IMR-90 (cell line): Measurements from ENCODE around the gene IVNS1ABP. TPM values are rescaled to one million over a fixed set of nuclear protein-coding genes. Genes with fewer than 3 reads are reported as not detected.

Experiments
- ATAC-seq: fragments of 200-7000 bp; cut with Tn5 transposase; 2 replicates; pipeline ENCODE4 v1.9.1; 2020; ENCODE audit warnings: low read depth, mild to moderate bottlenecking, moderate library complexity
- BruUV-seq: library from RNA; stranded (reverse); fragments of 400-500 nt; replicated peaks from 2 replicates; lab custom pipeline; 2021; lab: Mats Ljungman, UMichigan
- CTCF ChIA-PET: fragments of 300-600 bp; formaldehyde crosslinking; extraction: SDS; loops from one replicate; lab custom pipeline; 2021; ENCODE audit warnings: antibody characterized with exemption; lab: Yijun Ruan, JAX
- POLR2A ChIA-PET: fragments of 300-600 bp; sonication (Branson Sonifier 250); formaldehyde crosslinking; loops from one replicate; lab custom pipeline; 2022; ENCODE audit warnings: antibody characterized with exemption; ENCODE audit not compliant: unreplicated experiment; lab: Charles Lee
- DNase-seq: peaks from one replicate; pipeline ENCODE4 v3.0.0; 2013
- H2AFZ ChIP-seq: replicated peaks from 2 replicates; pipeline ENCODE3; 2013; ENCODE audit warnings: low read length, mild to moderate bottlenecking; ENCODE audit not compliant: poor library complexity
- H2AK5ac ChIP-seq: 2 replicates; pipeline ENCODE4 v1.6.1; 2013; ENCODE audit warnings: low read depth, low read length, inconsistent platforms
- H2AK9ac ChIP-seq: replicated peaks from 2 replicates; pipeline ENCODE3; 2013; ENCODE audit warnings: mild to moderate bottlenecking, low read depth, low read length, moderate library complexity; ENCODE audit not compliant: poor library complexity
- H2BK120ac ChIP-seq: 2 replicates; pipeline ENCODE4 v1.6.1; 2013; ENCODE audit warnings: low read depth, low read length, inconsistent platforms
- H2BK15ac ChIP-seq: 3 replicates; pipeline ENCODE4 v1.6.1; 2013; ENCODE audit warnings: low read depth, low read length, inconsistent platforms
- H2BK20ac ChIP-seq: 2 replicates; pipeline ENCODE4 v1.6.1; 2013; ENCODE audit warnings: low read depth, mild to moderate bottlenecking, inconsistent platforms, low read length, moderate library complexity
- H2BK5ac ChIP-seq: 2 replicates; pipeline ENCODE4 v1.6.1; 2013; ENCODE audit warnings: mild to moderate bottlenecking, low read depth, low read length, inconsistent platforms; ENCODE audit not compliant: poor library complexity, severe bottlenecking
- H3K14ac ChIP-seq: replicated peaks from 2 replicates; pipeline ENCODE4 v1.6.1; 2013; ENCODE audit warnings: low read depth, low read length, inconsistent platforms
- H3K18ac ChIP-seq: 2 replicates; pipeline ENCODE4 v1.6.1; 2013; ENCODE audit warnings: low read depth, low read length, control low read depth
- H3K23ac ChIP-seq: 2 replicates; pipeline ENCODE4 v1.6.1; 2013; ENCODE audit warnings: low read depth, low read length, inconsistent platforms
- H3K27ac ChIP-seq: 2 replicates; pipeline ENCODE4 v1.5.1; 2013; ENCODE audit warnings: mild to moderate bottlenecking, control low read depth, low read length; ENCODE audit not compliant: insufficient read depth
- H3K27me3 ChIP-seq: 2 replicates; pipeline ENCODE4 v1.6.1; 2013; ENCODE audit warnings: low read length; ENCODE audit not compliant: control insufficient read depth, insufficient read depth
- H3K36me3 ChIP-seq: 2 replicates; pipeline ENCODE4 v1.6.1; 2013; ENCODE audit warnings: low read length, mixed read lengths; ENCODE audit not compliant: control insufficient read depth, insufficient read depth
- H3K4ac ChIP-seq: 2 replicates; pipeline ENCODE4 v1.6.1; 2013; ENCODE audit warnings: low read depth, low read length, inconsistent platforms
- H3K4me1 ChIP-seq: 2 replicates; pipeline ENCODE4 v1.6.1; 2013; ENCODE audit warnings: low read length, mixed read lengths; ENCODE audit not compliant: control insufficient read depth, insufficient read depth
- H3K4me2 ChIP-seq: 2 replicates; pipeline ENCODE4 v1.6.1; 2013; ENCODE audit warnings: low read depth, mild to moderate bottlenecking, control low read depth, low read length, moderate library complexity
- H3K4me3 ChIP-seq: 2 replicates; pipeline ENCODE4 v1.5.1; 2013; ENCODE audit warnings: low read depth, mild to moderate bottlenecking, control low read depth, low read length, moderate library complexity; ENCODE audit not compliant: insufficient read depth
- H3K56ac ChIP-seq: 2 replicates; pipeline ENCODE4 v1.6.1; 2013; ENCODE audit warnings: low read length, inconsistent platforms; ENCODE audit not compliant: insufficient read depth; ENCODE audit errors: extremely low read depth
- H3K79me1 ChIP-seq, 2 experiments: 2 replicates each; pipeline ENCODE4 v1.6.1; 2013; ENCODE audit warnings: low read length in 2 of 2, inconsistent platforms in 1 of 2, low read depth in 1 of 2
- H3K9ac ChIP-seq: 2 replicates; pipeline ENCODE4 v1.6.1; 2013; ENCODE audit warnings: low read depth, low read length, control low read depth
- H3K9me1 ChIP-seq: 2 replicates; pipeline ENCODE4 v1.6.1; 2013; ENCODE audit warnings: low read length, inconsistent platforms; ENCODE audit not compliant: insufficient read depth
- H3K9me3 ChIP-seq: 2 replicates; pipeline ENCODE4 v1.6.1; 2013; ENCODE audit warnings: low read length; ENCODE audit not compliant: control insufficient read depth, insufficient read depth
- H4K20me1 ChIP-seq: 2 replicates; pipeline ENCODE4 v1.6.1; 2013; ENCODE audit warnings: low read length, inconsistent platforms; ENCODE audit not compliant: insufficient read depth
- H4K5ac ChIP-seq: 2 replicates; pipeline ENCODE4 v1.6.1; 2013; ENCODE audit warnings: mild to moderate bottlenecking, low read depth, low read length, control low read depth
- H4K8ac ChIP-seq, 2 experiments: 2 replicates each; pipeline ENCODE4 v1.6.1; 2013; ENCODE audit warnings: low read depth in 2 of 2, low read length in 2 of 2, control low read depth in 1 of 2, inconsistent platforms in 1 of 2
- H4K91ac ChIP-seq: 2 replicates; pipeline ENCODE4 v1.6.1; 2013; ENCODE audit warnings: low read depth, low read length, inconsistent platforms; ENCODE audit not compliant: insufficient read depth
- FOS ChIP-seq: fragments of 150-350 bp; IDR thresholded peaks from 2 replicates; pipeline ENCODE4 v1.6.1; 2016; ENCODE audit warnings: low read depth, low read length
- NFE2L2 ChIP-seq: fragments of 150-350 bp; IDR thresholded peaks from 2 replicates; pipeline ENCODE4 v1.6.1; 2016; ENCODE audit warnings: low read depth, mild to moderate bottlenecking, low read length
- RCOR1 ChIP-seq: IDR thresholded peaks from 2 replicates; pipeline ENCODE4 v1.6.1; 2012; ENCODE audit warnings: mild to moderate bottlenecking, low read length, improper control_type of control experiment; ENCODE audit not compliant: insufficient replicate concordance
- WGBS, 2 experiments: methylation state at CpG; one replicate each; pipeline versions ENCODE4 v1.1.5 to v1.1.7; 2013; ENCODE audit warnings: missing lambda C conversion rate in 2 of 2; ENCODE audit not compliant: insufficient read length in 1 of 2; ENCODE audit errors: extremely low coverage in 2 of 2; 5-methylcytosine and 5-hydroxymethylcytosine counted together
- dilution Hi-C: fragments of 300-500 bp; cut with HindIII; formaldehyde crosslinking; loops from one replicate; pipeline ENCODE4 v1.14.3; 2018; ENCODE audit warnings: low sequenced_read_pairs; ENCODE audit not compliant: unreplicated experiment
- in situ Hi-C: fragments of 300-500 bp; cut with MboI; formaldehyde crosslinking; loops from 3 replicates; pipeline ENCODE4 v1.14.3; 2019; ENCODE audit warnings: low sequenced_read_pairs, inconsistent platforms, mixed read lengths
- intact Hi-C: fragments of 100-400 bp; cut with micrococcal nuclease; formaldehyde crosslinking; loops from 2 replicates; pipeline ENCODE4 v1.10.0; 2022
- polyA plus RNA-seq, 3 experiments: library from polyadenylated mRNA; depleted of rRNA; stranded (reverse); fragments of >200 nt; gene quantifications; 2 replicates each; pipeline ENCODE4 v1.2.3, GENCODE V29; 2012; ENCODE audit warnings: low replicate concordance in 1 of 3
- total RNA-seq: library from RNA; depleted of rRNA; stranded (reverse); fragments of >200 nt; gene quantifications from 2 replicates; pipeline ENCODE4 v1.2.3, GENCODE V29; 2012

Gene IVNS1ABP
- total and polyA plus RNA-seq, 2 of the 4 experiments (the other 2 are of a cell fraction), result 21.8 to 26.7 TPM

- Histone ChIP-seq H3K27me3 (no peaks in the 10 kb centered on the region), H3K4me2 (no peak overlapping the region), H3K9me1 (0 out of 2 replicates have a peak, but pooled peaks cover 2% of the 10 kb centered on the region), H3K4me1 (peaks cover 9% of the 10 kb centered on the region), H4K5ac (no peak overlapping the region), H2BK20ac (no peak overlapping the region), H3K9me3 (no peaks in the 10 kb centered on the region), H3K4me3 (no peak overlapping the region), H3K23ac (no peak overlapping the region), H4K91ac (no peak overlapping the region), H3K4ac (no peak overlapping the region), H2AK5ac (no peak overlapping the region; the same call in 1 of the 2 replicates), H3K9ac (no peak overlapping the region), H2BK15ac (no peak overlapping the region), H4K8ac (no peak overlapping the region), H3K36me3 (no peaks in the 10 kb centered on the region), H4K20me1 (no peaks in the 10 kb centered on the region), H3K79me1 (no peaks in the 10 kb centered on the region), H2BK120ac (no peak overlapping the region), H2AK9ac (no peak overlapping the region), H2BK5ac (no peak overlapping the region), H3K27ac (no peak overlapping the region), H2AFZ (no peak overlapping the region), H3K14ac (no peak overlapping the region), H3K56ac (no peak overlapping the region), H3K18ac (no peak overlapping the region)
- no peak for ATAC-seq
- TF ChIP-seq RCOR1, result no peak
- TF ChIP-seq FOS, result no peak
- no peak for TF ChIP-seq NFE2L2
- dilution Hi-C loops (no loop called here), intact Hi-C loops (no loop called here), in situ Hi-C loops (no loop called here)
- ChIA-PET POLR2A (no interaction called here), CTCF (no interaction called here)
- no CpG with 5 or more reads among the region's 3 CpGs for WGBS, 2 experiments
- DNase-seq, result peak; percentile 24
- BruUV-seq, result no TSS peak
Observed at GRCh38 chr1:185281245-185281644, 35.8 kb downstream of the IVNS1ABP start.
